Heart left ventricle (tissue), 16 donors: Measurements from ENCODE around the gene MEGF11. TPM values are rescaled to one million over a fixed set of nuclear protein-coding genes. Genes with fewer than 3 reads are reported as not detected.

ENCODE experiments used
- ATAC-seq, 4 donors: fragments of 200-7000 bp; cut with Tn5 transposase; one replicate each; pipeline ENCODE4 v1.9.1; 2020 to 2022; ENCODE audit warnings: moderate library complexity in 4 of 4, mild to moderate bottlenecking in 3 of 4, moderate number of reproducible peaks in 1 of 4
- DNase-seq, 5 donors: peaks; one replicate each; pipeline ENCODE4 v3.0.0-alpha.2; 2020
- H3K27ac ChIP-seq, 12 donors: fragments of 200-600 bp; sonication (generic) in 4 of 12; one replicate each; pipeline versions ENCODE4 v1.5.0 to v1.8.0; 2016 to 2022; ENCODE audit warnings: mild to moderate bottlenecking in 2 of 12
- H3K27me3 ChIP-seq, 9 donors: fragments of 200-600 bp; sonication (generic) in 2 of 9; one replicate each; pipeline versions ENCODE4 v1.5.1 to v1.8.0; 2016 to 2022; ENCODE audit warnings: mild to moderate bottlenecking in 3 of 9
- H3K36me3 ChIP-seq, 9 donors: fragments of 200-600 bp; sonication (generic) in 2 of 9; one replicate each; pipeline versions ENCODE4 v1.5.0 to v1.8.0; 2018 to 2022; ENCODE audit warnings: mild to moderate bottlenecking in 2 of 9
- H3K4me1 ChIP-seq, 12 donors: fragments of 200-600 bp; sonication (generic) in 4 of 12; one replicate each; pipeline versions ENCODE4 v1.5.0 to v1.8.0; 2016 to 2022; ENCODE audit warnings: mild to moderate bottlenecking in 3 of 12
- H3K4me3 ChIP-seq, 12 donors: fragments of 200-600 bp; sonication (generic) in 4 of 12; one replicate each; pipeline versions ENCODE4 v1.5.0 to v1.8.0; 2017 to 2022; ENCODE audit warnings: mild to moderate bottlenecking in 9 of 12, moderate library complexity in 4 of 12
- H3K9me3 ChIP-seq, 12 donors: fragments of 200-600 bp; sonication (generic) in 4 of 12; one replicate each; pipeline versions ENCODE4 v1.5.0 to v1.8.0; 2016 to 2022; ENCODE audit warnings: mild to moderate bottlenecking in 1 of 12
- POLR2A ChIP-seq, 2 donors: fragments of 450-650 bp; IDR thresholded peaks; one replicate each; pipeline ENCODE4 v1.6.1; 2017; ENCODE audit warnings: antibody characterized with exemption in 2 of 2, mild to moderate bottlenecking in 2 of 2, moderate library complexity in 2 of 2
- WGBS, 4 donors: extraction: QIAGEN DNeasy Blood & Tissue Kit in 2 of 4; methylation state at CpG; one replicate each; pipeline versions ENCODE4 v1.1.5 to v1.1.7; 2013 to 2018; 5-methylcytosine and 5-hydroxymethylcytosine counted together
- intact Hi-C, 10 donors: fragments of 100-400 bp; cut with DNase I; formaldehyde crosslinking; loops; one replicate each; pipeline versions ENCODE4 v1.11.1 to v1.14.2; 2022
- polyA plus RNA-seq, 2 donors: library from polyadenylated mRNA; stranded (reverse); fragments of 200-250 nt; gene quantifications; one replicate each; pipeline ENCODE4 v1.2.3, GENCODE V29; 2013
- total RNA-seq, 9 donors: library from RNA; depleted of rRNA in 2 of 9; stranded (reverse); fragments of >200 nt in 2 of 9; fragmentation: NEBNext Ultra II Directional in 3 of 9; extraction: Animal tissue kit (Norgen Biotek cat#: 25700) in 3 of 9; gene quantifications; one replicate each; pipeline versions ENCODE4 v1.1.0 to v1.2.4, GENCODE V29; 2016 to 2023
- TF ChIP-seq, protein P1 (sequence below), 12 donors: fragments of 200-600 bp; sonication (generic) in 4 of 12; IDR thresholded peaks; one replicate each; pipeline versions ENCODE4 v1.5.0 to v1.8.0; 2018 to 2022; ENCODE audit warnings: antibody characterized with exemption in 12 of 12, mild to moderate bottlenecking in 5 of 12
- donor health status: ischemic (EF 13 %, LVEDD 7.1; RV severe dilation, severe dysfunction).
- donor health status: healthy with polysubstance abuse.
- donor health status: DM: no; HTN: yes; CAD: no.
- donor health status: DM: no; HTN: no; CAD: no.
- donor health status: ischemic (EF 25% LVEDD 6.9; RV normal size, moderate dysfunction).
- donor health status: ischemic (EF 25% LVEDD 5.7; RV mildly dilated, moderate dysfunction).
- donor health status: healthy.
- donor health status: DM: yes; HTN: yes; CAD: no.
- donor health status: ischemic (EF 35%, LVEDD 5.7; RV mildly dilated, moderate dysfunction).
- donor health status: nonischemic (EF 11% LVEDD 7.7; RV severe dilation, severe dysfunction).
- donor health status: DM: yes; HTN: yes; CAD: no.
- donor health status: PGD.
- donor health status: ischemic (EF 29% LVEDD 5.4; RV normal size, mild dysfunction).
- donor health status: nonischemic (EF 23%, LVEDD 6.1; RV moderate dilation, normal function).

The MEGF11 gene
- total and polyA plus RNA-seq, 11 donors, result 0.07 TPM; not detected in 10

DNA sequence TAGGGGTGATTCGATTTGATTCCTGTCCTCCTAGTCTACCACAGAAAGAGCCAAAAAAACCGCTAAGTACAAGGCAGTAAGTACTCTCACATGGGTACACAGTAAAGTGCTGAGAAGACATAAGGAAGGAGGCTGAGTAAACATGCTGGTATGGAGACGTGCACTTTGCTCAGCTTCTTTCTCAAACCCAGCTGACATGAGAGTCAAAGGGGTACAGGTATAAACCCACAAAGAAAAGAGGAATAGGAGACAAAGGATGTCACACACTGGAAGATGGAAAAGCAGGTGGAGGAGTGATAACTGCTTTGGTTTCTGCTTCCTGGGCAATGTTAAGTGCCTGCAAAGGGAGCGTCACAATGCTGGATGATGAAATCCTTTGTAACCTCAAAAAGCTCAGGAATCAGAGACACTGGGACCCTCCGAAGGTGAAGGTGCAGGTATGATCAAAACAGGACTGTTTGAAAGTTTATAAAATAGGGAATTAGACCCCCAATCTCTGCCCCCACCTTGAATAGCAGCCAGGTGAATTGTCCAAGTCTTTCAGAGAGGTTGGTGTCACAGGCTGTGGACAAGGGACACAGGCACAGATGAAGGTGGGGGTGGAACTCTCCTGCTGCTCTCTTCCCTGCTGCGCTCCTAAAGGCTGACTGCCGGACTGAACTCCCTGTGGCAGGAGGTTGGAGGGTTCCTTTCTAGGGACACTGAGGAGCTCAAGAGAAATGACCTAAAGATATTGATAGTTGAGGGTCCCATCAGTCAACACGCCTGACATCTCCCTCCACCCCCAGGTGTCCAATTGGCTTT lies 282.4 kb downstream of the MEGF11 start:
- no peak overlapping the region for H3K4me3 ChIP-seq
- no peaks in the 10 kb centered on the region for H3K9me3 ChIP-seq
- DNase-seq (no peak), ATAC-seq (no peak)
- intact Hi-C loops, result no loop called here
- WGBS, 4 donors, result 66 to 72% (median 70%) methylated on average over 8 of the region's 8 CpGs
- no peaks in the 10 kb centered on the region for H3K36me3 ChIP-seq
- H3K4me1 ChIP-seq, result no peaks in the 10 kb centered on the region
- TF ChIP-seq, protein P1, sequence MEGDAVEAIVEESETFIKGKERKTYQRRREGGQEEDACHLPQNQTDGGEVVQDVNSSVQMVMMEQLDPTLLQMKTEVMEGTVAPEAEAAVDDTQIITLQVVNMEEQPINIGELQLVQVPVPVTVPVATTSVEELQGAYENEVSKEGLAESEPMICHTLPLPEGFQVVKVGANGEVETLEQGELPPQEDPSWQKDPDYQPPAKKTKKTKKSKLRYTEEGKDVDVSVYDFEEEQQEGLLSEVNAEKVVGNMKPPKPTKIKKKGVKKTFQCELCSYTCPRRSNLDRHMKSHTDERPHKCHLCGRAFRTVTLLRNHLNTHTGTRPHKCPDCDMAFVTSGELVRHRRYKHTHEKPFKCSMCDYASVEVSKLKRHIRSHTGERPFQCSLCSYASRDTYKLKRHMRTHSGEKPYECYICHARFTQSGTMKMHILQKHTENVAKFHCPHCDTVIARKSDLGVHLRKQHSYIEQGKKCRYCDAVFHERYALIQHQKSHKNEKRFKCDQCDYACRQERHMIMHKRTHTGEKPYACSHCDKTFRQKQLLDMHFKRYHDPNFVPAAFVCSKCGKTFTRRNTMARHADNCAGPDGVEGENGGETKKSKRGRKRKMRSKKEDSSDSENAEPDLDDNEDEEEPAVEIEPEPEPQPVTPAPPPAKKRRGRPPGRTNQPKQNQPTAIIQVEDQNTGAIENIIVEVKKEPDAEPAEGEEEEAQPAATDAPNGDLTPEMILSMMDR (IDR thresholded peaks at IDR 0.05), result no peak
- no peak for TF ChIP-seq POLR2A (IDR thresholded peaks at IDR 0.05)
- no peak overlapping the region for H3K27ac ChIP-seq
- H3K27me3 ChIP-seq, result peaks cover 0 to 67% (median 15%) of the 10 kb centered on the region in 9 donors

DNA sequence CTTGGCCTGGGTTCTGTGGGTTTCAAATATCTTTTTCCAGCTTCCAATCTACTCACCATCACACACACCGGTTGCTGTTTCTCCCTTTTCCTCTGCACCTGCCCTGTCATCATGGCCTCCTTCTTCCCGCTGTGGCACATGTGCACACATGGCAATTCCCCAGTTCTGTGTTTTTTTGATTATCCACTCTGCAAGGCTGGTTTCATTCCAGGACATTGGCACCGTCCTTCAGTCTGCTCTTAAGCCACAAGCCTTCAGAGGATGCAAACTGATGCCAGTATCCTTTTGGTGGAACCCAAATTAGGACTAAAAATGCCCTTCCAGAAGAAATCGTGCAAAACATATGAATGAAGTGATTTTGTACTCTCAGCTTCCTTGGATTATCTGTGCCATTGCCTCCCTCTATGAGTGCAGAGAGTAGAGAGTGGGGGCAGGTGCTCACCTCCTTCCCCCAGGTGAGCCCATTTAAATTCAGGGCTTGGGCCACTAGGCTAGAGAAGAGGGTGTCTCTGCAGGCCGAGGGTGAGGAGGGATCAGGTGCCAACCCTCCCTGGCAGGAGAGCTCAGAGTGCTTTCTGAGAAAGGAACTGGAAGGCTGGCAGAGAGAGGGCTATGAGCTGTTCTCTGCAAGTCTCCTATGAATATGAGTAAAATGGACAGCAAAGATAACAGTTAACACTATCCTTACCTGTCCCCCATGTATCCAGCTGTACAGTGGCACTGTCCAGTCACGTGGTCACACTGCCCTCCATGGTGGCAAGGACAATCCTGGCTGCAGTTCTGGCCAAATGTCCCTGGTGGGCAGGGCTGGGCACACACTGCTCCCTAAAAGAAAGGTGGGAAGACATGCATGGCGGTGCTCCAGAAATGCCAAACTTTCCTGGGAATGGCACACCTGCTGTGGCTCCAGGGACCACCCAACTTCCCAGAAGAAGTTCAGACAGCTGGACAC lies 283.4 kb downstream of the MEGF11 start:
- Histone ChIP-seq H3K27me3 (peaks cover 0 to 62% (median 11%) of the 10 kb centered on the region in 9 donors), H3K4me1 (no peaks in the 10 kb centered on the region), H3K36me3 (no peaks in the 10 kb centered on the region), H3K4me3 (no peak overlapping the region), H3K27ac (no peak overlapping the region), H3K9me3 (no peaks in the 10 kb centered on the region)
- TF ChIP-seq, protein P1 (IDR thresholded peaks at IDR 0.05), result no peak
- WGBS, 4 donors, result 71 to 77% (median 73%) methylated on average over 7 of the region's 7 CpGs
- no peak for DNase-seq
- no peak for ATAC-seq
- intact Hi-C loops, result no loop called here

DNA sequence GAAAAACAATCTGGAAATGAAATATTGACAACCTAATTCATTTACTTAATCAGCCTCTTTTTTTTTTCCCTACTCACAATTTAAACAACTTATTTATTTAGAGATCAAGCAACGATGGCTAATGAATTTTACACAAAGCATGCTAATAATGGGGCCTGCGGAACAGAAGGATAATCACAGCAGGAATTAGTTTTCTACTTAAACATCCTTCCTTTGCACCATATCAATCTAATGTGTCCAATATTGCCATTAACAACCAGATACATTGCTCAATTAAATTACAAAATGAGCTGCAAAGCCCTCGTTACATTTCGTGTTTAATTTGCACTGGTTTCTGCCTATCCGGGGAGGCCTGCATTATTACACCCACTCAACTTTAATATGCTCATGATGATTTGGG lies 285.0 kb downstream of the MEGF11 start:
- no peak for DNase-seq
- no peaks in the 10 kb centered on the region for H3K9me3 ChIP-seq
- H3K36me3 ChIP-seq, result no peaks in the 10 kb centered on the region
- H3K27me3 ChIP-seq, result peaks cover 0 to 68% (median 11%) of the 10 kb centered on the region in 9 donors
- H3K4me1 ChIP-seq, result no peaks in the 10 kb centered on the region
- ATAC-seq, result no peak
- no peak overlapping the region for H3K27ac ChIP-seq
- TF ChIP-seq, protein P1 (IDR thresholded peaks at IDR 0.05), result no peak
- TF ChIP-seq POLR2A (IDR thresholded peaks at IDR 0.05), result no peak
- intact Hi-C loops, result no loop called here
- no peak overlapping the region for H3K4me3 ChIP-seq
- WGBS, 4 donors, result 86 to 91% (median 88%) methylated on average over 5 of the region's 5 CpGs
